Measurements from ENCODE around the gene C1QL3. TPM values are rescaled to one million over a fixed set of nuclear protein-coding genes. Genes with fewer than 3 reads are reported as not detected.

The C1QL3 gene
- total RNA-seq, 1 donor from 2014 or later, result 1.00 TPM

- no peaks in the 10 kb centered on the region for H3K9me3 Mint-ChIP-seq (ENCODE audit: unreplicated experiment)
- H3K4me1 Mint-ChIP-seq (ENCODE audit: low read depth, unreplicated experiment), result no peaks in the 10 kb centered on the region
- peaks cover 39% of the 10 kb centered on the region for H3K27me3 Mint-ChIP-seq (ENCODE audit: low read depth, unreplicated experiment)
- Histone ChIP-seq H3K9me3 (ENCODE audit: insufficient read depth, low read depth, low read length) (no peaks in the 10 kb centered on the region), H2AFZ (ENCODE audit: low read depth, low read length) (no peak overlapping the region), H3K4me2 (ENCODE audit: low read length) (no peak overlapping the region), H3K9ac (ENCODE audit: low read length) (no peak overlapping the region), H3K79me2 (ENCODE audit: insufficient read depth, low read length) (no peaks in the 10 kb centered on the region), H3K4me1 (ENCODE audit: insufficient read depth, low read length) (peaks cover 6% of the 10 kb centered on the region), H4K20me1 (ENCODE audit: insufficient read depth, low read length) (peaks cover 4% of the 10 kb centered on the region), H3K27ac (ENCODE audit: low read depth, low read length) (no peak overlapping the region), H3K4me3 (ENCODE audit: insufficient read depth, low read depth, low read length) (no peak overlapping the region), H3K36me3 (ENCODE audit: insufficient read depth, low read length) (no peaks in the 10 kb centered on the region), H3K27me3 (ENCODE audit: insufficient read depth, low read length) (peaks cover 45% of the 10 kb centered on the region)
- no peak for DNase-seq (ENCODE audit: low read depth)
- no peaks in the 10 kb centered on the region for H3K36me3 Mint-ChIP-seq (ENCODE audit: low read depth, unreplicated experiment)
- H3K27ac Mint-ChIP-seq (ENCODE audit: unreplicated experiment), result no peak overlapping the region
- H3K4me3 Mint-ChIP-seq (ENCODE audit: unreplicated experiment), result no peak overlapping the region
- TF ChIP-seq CTCF (IDR thresholded peaks at IDR 0.05; ENCODE audit: insufficient read depth, low read depth, low read length) (peak; percentile 7), EZH2 (IDR thresholded peaks at IDR 0.05; ENCODE audit: insufficient read depth, low read length) (no peak)
- FAIRE-seq, result no peak
These were observed 2.9 kb downstream of the C1QL3 start for GRCh38 chr10:16518822-16519221.

GRCh38 chr10:16510843-16511242 is 10.8 kb downstream of the C1QL3 start:
- Histone ChIP-seq H3K27ac (ENCODE audit: low read depth, low read length) (no peak overlapping the region), H2AFZ (ENCODE audit: low read depth, low read length) (no peak overlapping the region), H3K4me1 (ENCODE audit: insufficient read depth, low read length) (no peaks in the 10 kb centered on the region), H3K36me3 (ENCODE audit: insufficient read depth, low read length) (no peaks in the 10 kb centered on the region), H4K20me1 (ENCODE audit: insufficient read depth, low read length) (no peaks in the 10 kb centered on the region), H3K79me2 (ENCODE audit: insufficient read depth, low read length) (no peaks in the 10 kb centered on the region), H3K4me3 (ENCODE audit: insufficient read depth, low read depth, low read length) (no peak overlapping the region), H3K9ac (ENCODE audit: low read length) (no peak overlapping the region), H3K4me2 (ENCODE audit: low read length) (no peak overlapping the region), H3K9me3 (ENCODE audit: insufficient read depth, low read depth, low read length) (no peaks in the 10 kb centered on the region), H3K27me3 (ENCODE audit: insufficient read depth, low read length) (no peaks in the 10 kb centered on the region)
- Mint-ChIP-seq H3K4me1 (ENCODE audit: low read depth, unreplicated experiment) (peaks cover 10% of the 10 kb centered on the region), H3K4me3 (ENCODE audit: unreplicated experiment) (no peak overlapping the region), H3K9me3 (ENCODE audit: unreplicated experiment) (no peaks in the 10 kb centered on the region), H3K27me3 (ENCODE audit: low read depth, unreplicated experiment) (no peaks in the 10 kb centered on the region), H3K27ac (ENCODE audit: unreplicated experiment) (no peak overlapping the region), H3K36me3 (ENCODE audit: low read depth, unreplicated experiment) (no peaks in the 10 kb centered on the region)
- DNase-seq (ENCODE audit: low read depth) (no peak), FAIRE-seq (no peak)
- TF ChIP-seq CTCF (IDR thresholded peaks at IDR 0.05; ENCODE audit: insufficient read depth, low read depth, low read length) (no peak), EZH2 (IDR thresholded peaks at IDR 0.05; ENCODE audit: insufficient read depth, low read length) (no peak)

DNA sequence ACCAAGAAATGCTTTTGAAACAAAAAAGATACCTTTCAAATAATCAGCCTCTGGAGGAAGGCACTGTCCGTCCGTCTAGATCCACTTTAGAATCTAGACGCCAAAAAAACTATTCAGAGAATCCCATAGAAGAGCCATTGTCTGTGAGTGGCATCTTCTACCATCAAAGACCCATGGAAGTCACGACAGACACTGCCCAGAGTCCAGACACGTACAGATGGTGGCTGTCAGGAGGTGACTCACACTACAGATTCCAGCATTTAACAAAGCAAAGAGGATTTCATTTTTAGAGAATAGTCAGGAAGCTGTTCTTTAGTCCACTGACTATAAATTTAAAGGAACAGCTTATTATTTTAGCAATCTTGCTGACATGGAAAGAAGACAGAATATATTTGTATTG is 11.7 kb downstream of the C1QL3 start:
- peaks cover 10% of the 10 kb centered on the region for H3K4me1 Mint-ChIP-seq (ENCODE audit: low read depth, unreplicated experiment)
- Histone ChIP-seq H3K9ac (ENCODE audit: low read length) (no peak overlapping the region), H2AFZ (ENCODE audit: low read depth, low read length) (no peak overlapping the region), H3K4me3 (ENCODE audit: insufficient read depth, low read depth, low read length) (no peak overlapping the region), H3K27ac (ENCODE audit: low read depth, low read length) (no peak overlapping the region), H3K36me3 (ENCODE audit: insufficient read depth, low read length) (no peaks in the 10 kb centered on the region), H3K4me2 (ENCODE audit: low read length) (peak overlapping the region; percentile 43), H3K4me1 (ENCODE audit: insufficient read depth, low read length) (no peaks in the 10 kb centered on the region), H3K27me3 (ENCODE audit: insufficient read depth, low read length) (no peaks in the 10 kb centered on the region), H3K79me2 (ENCODE audit: insufficient read depth, low read length) (no peaks in the 10 kb centered on the region), H4K20me1 (ENCODE audit: insufficient read depth, low read length) (no peaks in the 10 kb centered on the region), H3K9me3 (ENCODE audit: insufficient read depth, low read depth, low read length) (no peaks in the 10 kb centered on the region)
- H3K36me3 Mint-ChIP-seq (ENCODE audit: low read depth, unreplicated experiment), result no peaks in the 10 kb centered on the region
- peak; percentile 39 for FAIRE-seq
- no peaks in the 10 kb centered on the region for H3K9me3 Mint-ChIP-seq (ENCODE audit: unreplicated experiment)
- no peaks in the 10 kb centered on the region for H3K27me3 Mint-ChIP-seq (ENCODE audit: low read depth, unreplicated experiment)
- peak overlapping the region; percentile 37 for H3K4me3 Mint-ChIP-seq (ENCODE audit: unreplicated experiment)
- no peak for DNase-seq (ENCODE audit: low read depth)
- H3K27ac Mint-ChIP-seq (ENCODE audit: unreplicated experiment), result peak overlapping the region; percentile 60
- TF ChIP-seq EZH2 (IDR thresholded peaks at IDR 0.05; ENCODE audit: insufficient read depth, low read length) (no peak), CTCF (IDR thresholded peaks at IDR 0.05; ENCODE audit: insufficient read depth, low read depth, low read length) (no peak)
